ENCODE data around the gene NOCT.

The NOCT gene

DNA sequence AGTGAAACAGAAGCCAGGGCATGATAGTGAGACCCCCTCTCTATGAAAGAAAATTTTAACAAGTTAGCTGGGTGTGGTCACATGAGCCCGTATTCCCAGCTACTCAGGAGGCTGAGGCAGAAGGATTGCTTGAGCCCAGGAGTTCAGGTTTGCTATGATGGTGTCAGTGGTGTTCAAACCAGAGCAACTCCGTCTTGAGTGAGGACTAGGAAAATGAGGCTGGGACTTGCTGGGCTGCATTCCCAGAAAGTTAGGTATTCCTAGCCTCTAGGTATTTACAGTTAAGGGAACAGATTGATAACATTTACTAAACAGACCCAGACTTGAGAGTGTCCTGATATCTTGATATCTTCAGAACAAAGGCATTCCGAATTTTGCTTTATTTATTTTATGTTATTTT is 37.0 kb upstream of the NOCT start:
- TF ChIP-seq CTCF (IDR thresholded peaks at IDR 0.05) = no peak

DNA sequence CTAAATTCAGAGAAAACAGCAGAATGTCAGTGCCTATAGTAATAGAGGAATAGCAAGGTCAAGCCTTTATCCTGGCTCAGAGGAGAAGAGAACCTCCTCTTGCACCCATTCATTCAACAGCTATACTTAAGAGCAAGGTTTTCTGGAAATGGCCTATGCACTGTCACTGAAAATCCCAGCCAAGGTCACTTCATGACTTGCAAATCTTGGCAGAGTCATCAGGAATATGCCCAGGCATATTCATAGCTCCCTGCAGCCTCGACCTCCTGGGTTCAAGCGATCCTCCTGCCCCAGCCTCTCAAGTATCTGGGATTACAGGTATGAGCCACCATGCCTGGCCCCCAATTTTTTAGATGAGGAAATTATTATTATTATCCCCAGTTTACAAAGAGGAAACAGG is 35.8 kb upstream of the NOCT start:
- no peak for TF ChIP-seq CTCF (IDR thresholded peaks at IDR 0.05)

- TF ChIP-seq CTCF (IDR thresholded peaks at IDR 0.05) = no peak
Measured at GRCh38 chr4:138981930-138982390, 33.6 kb upstream of the NOCT start.

DNA sequence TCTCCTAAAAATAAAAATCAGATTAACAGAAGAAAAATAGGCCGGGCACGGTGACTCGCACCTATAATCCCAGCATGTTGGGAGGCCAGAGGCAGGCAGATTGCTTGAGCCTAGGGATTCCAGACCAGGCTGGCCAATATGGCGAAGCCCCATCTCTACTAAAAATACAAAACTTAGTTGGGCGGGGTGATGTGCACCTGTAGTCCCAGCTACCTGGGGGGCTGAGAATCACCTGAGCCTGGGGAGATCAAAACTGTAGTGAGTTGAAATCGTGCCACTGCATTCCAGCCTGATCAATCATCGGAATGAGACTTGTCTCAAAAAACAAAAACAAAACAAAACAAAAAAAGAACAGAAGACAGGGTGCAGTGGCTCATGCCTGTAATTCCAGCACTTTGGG is 32.8 kb upstream of the NOCT start:
- no peak for TF ChIP-seq CTCF (IDR thresholded peaks at IDR 0.05)

GRCh38 chr4:138983690-138984089 is 31.9 kb upstream of the NOCT start:
- no peak for TF ChIP-seq CTCF (IDR thresholded peaks at IDR 0.05)

DNA sequence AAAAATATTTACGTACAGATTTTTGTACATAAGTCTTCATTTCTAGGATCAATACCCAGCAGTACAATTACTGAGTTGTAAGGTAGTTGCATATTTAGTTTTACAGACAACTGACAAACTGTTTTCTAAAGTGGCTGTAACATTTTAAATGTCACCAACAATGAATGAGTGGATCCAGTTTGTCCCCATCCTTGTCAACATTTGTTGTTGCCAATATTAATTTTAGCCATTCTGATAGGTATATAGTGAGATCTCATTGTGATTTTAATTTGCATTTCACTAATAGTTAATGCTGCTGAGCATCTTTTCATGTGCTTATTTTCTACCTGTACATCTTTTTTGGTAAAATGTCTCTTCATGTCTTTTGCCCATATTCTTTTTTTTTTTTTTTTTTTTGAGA is 30.9 kb upstream of the NOCT start:
- no peak for TF ChIP-seq CTCF (IDR thresholded peaks at IDR 0.05)

DNA sequence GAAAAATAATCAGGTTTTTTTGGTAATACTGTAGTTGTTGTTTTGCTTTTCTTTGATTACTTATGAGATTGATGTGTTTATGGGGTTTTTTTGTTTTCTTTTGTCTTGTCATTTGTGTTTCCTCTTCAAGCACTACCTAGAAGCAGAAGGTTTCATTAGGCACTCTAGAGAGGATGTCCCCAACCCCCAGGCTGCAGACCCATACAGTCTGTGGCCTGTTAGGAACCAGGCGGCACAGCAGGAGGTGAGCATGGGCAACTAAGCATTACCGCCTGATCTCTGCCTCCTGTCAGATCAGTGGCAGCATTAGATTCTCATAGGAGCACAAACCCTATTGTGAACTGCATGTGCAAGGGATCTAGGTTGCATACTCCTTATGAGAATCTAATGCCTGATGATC is 22.9 kb upstream of the NOCT start:
- no peak for TF ChIP-seq CTCF (IDR thresholded peaks at IDR 0.05)

DNA sequence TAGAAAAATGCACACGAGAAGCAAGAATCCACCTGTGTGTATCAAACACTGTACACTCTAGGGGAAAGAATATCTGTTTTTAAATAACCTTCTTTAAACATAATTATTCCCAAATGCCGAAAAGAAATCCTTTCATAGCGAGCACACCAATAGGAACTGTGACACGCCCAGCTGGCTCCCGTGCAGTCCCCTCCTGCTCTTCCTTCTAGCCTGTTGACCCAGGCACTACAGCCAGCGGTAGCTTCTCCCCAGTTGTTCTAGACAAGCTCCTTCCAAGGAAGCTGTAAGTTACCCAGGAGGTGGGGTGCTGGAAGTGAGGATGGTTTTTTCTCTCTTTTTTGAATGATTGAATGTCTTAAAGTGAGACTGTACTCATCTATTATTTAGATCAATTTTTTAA is 19.5 kb upstream of the NOCT start:
- no peak for TF ChIP-seq CTCF (IDR thresholded peaks at IDR 0.05)

Measured in LNCAP (cell line).